HCT116 (cell line): ENCODE measurements around the gene FMN2.

Source experiments
- CBX3 ChIP-seq: IDR thresholded peaks from 2 replicates; pipeline ENCODE4 v1.6.1; 2012; ENCODE audit warnings: low read depth
- CEBPB ChIP-seq: IDR thresholded peaks from 2 replicates; pipeline ENCODE4 v1.6.1; 2012; ENCODE audit warnings: low read depth
- CTCF ChIP-seq, 3 experiments: fragments of 200-600 bp in 1 of 3; sonication (generic) in 1 of 3; IDR thresholded peaks in 2 of 3; conservative IDR thresholded peaks in 1 of 3; 2 replicates each; pipeline ENCODE4 v1.5.1; 2012 to 2017; ENCODE audit warnings: low read depth in 2 of 3, low read length in 2 of 3, antibody characterized with exemption in 1 of 3, borderline replicate concordance in 1 of 3, control low read depth in 1 of 3, mild to moderate bottlenecking in 1 of 3, mixed read lengths in 1 of 3, mixed run types in 1 of 3, moderate library complexity in 1 of 3; ENCODE audit not compliant: insufficient read depth in 1 of 3
- ELF1 ChIP-seq: IDR thresholded peaks from 2 replicates; pipeline ENCODE4 v1.6.1; 2012; ENCODE audit warnings: low read depth, borderline replicate concordance
- EZH2 ChIP-seq: fragments of 200-600 bp; sonication (generic); IDR thresholded peaks from 2 replicates; pipeline ENCODE4 v1.6.1; 2017; ENCODE audit warnings: antibody characterized with exemption, mixed run types
- EZH2phosphoT487 ChIP-seq: fragments of 200-600 bp; IDR thresholded peaks from 2 replicates; pipeline ENCODE4 v1.6.1; 2018; ENCODE audit warnings: antibody characterized with exemption, borderline replicate concordance
- JUND ChIP-seq: IDR thresholded peaks from 2 replicates; pipeline ENCODE4 v1.6.1; 2012
- POLR2A ChIP-seq: IDR thresholded peaks from 2 replicates; pipeline ENCODE4 v1.7.0; 2011; ENCODE audit warnings: borderline replicate concordance; ENCODE audit not compliant: insufficient read depth, insufficient read length; ENCODE audit errors: extremely low read depth
- POLR2AphosphoS5 ChIP-seq: IDR thresholded peaks from 2 replicates; pipeline ENCODE4 v1.6.1; 2011; ENCODE audit warnings: mild to moderate bottlenecking, low read depth, low read length, moderate library complexity
- SP1 ChIP-seq: IDR thresholded peaks from 2 replicates; pipeline ENCODE4 v1.6.1; 2012; ENCODE audit warnings: low read depth
- SRF ChIP-seq: IDR thresholded peaks from 2 replicates; pipeline ENCODE4 v1.6.1; 2012; ENCODE audit warnings: low read depth
- ZFX ChIP-seq: fragments of 450-650 bp; IDR thresholded peaks from 2 replicates; pipeline ENCODE4 v1.6.1; 2017
- ZNF274 ChIP-seq: fragments of 200-500 bp; sonication (Bioruptor generic); IDR thresholded peaks from 2 replicates; pipeline ENCODE4 v1.6.1; 2014; ENCODE audit warnings: mild to moderate bottlenecking, low read depth, low read length, inconsistent platforms

- no peak for TF ChIP-seq EZH2
- no peak for TF ChIP-seq CTCF (IDR thresholded peaks at IDR 0.05 in 2 of 3, conservative IDR thresholded peaks at IDR 0.05 in 1 of 3; ENCODE audit: borderline replicate concordance in 1 of 3, insufficient read depth in 1 of 3, low read depth in 2 of 3, low read length in 2 of 3)
- no peak for TF ChIP-seq ZFX
- no peak for TF ChIP-seq ELF1
- no peak for TF ChIP-seq JUND
- TF ChIP-seq POLR2AphosphoS5, result no peak
- no peak for TF ChIP-seq CEBPB
- TF ChIP-seq POLR2A, result no peak
- TF ChIP-seq SP1, result no peak
- TF ChIP-seq SRF, result no peak
- TF ChIP-seq ZNF274, result no peak
- TF ChIP-seq CBX3, result no peak
- TF ChIP-seq EZH2phosphoT487, result no peak
Measured at GRCh38 chr1:240093120-240093961, 1.7 kb downstream of the FMN2 start.
